ENCODE measurements around the gene DNAJC17. TPM values are rescaled to one million over a fixed set of nuclear protein-coding genes. Genes with fewer than 3 reads are reported as not detected.

DNAJC17 gene
- total and polyA plus RNA-seq, 2 of the 13 experiments (the other 11 are each of a cell fraction or from before 2014, with no cell fraction given), result 22.2 to 26.5 TPM

DNA sequence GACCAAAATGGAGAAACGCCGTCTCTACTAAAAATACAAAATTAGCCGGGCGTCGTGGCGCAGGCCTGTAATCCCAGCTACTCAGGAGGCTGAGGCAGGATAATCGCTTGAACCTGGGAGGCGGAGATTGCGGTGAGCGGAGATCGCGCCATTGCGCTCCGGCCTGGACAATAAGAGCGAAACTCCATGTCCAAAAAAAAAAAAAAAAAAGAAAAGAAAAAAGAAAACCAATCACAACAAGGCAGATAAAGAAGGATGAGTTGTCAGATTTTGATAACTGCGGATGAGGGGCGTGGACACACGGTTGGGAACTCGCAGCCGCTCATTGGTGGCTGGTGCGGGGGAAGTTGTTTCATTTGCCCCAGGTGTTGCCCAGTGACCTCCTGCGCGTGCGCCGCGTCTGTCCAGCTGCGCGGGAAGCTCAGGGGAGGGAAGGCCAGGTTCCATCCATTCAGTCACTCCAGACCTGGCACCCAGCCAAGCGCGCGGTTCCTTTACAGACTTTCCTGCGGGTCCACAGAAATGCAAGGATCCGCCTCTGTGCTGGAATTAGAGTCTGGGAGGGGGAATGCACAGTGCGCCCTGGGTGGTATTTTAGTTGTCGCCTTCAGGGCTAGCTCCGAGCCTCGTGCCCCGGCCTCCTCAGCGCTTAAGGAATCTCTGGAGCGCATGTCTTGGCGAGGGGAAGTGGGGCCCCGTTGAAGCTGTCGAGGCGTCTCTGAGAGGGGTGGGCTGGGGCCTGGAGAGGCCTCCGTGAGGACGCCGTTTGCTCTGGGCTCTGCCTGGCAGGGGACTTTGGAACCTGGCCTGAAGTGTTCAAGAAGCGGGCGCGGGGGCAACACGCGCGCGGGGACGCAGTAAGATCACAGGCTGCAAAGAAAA, 44.1 kb downstream of the DNAJC17 start (continued):
- peak; percentile 28; the same call in 1 of the 2 replicates for TF ChIP-seq ZNF616 (CRISPR knock-in tag; IDR thresholded peaks at IDR 0.05; ENCODE audit: low read depth)
- no peak for TF ChIP-seq USF2 (IDR thresholded peaks at IDR 0.05; ENCODE audit: low read depth, low read length)
- no peak for TF ChIP-seq USF2 (CRISPR knock-in tag; IDR thresholded peaks at IDR 0.05; ENCODE audit: borderline replicate concordance)
- TF ChIP-seq SIN3A (IDR thresholded peaks at IDR 0.05; ENCODE audit: borderline replicate concordance, low read depth, low read length), result no peak
- TF ChIP-seq TRIM24 (CRISPR knock-in tag; IDR thresholded peaks at IDR 0.05), result no peak
- TF ChIP-seq, protein P1, sequence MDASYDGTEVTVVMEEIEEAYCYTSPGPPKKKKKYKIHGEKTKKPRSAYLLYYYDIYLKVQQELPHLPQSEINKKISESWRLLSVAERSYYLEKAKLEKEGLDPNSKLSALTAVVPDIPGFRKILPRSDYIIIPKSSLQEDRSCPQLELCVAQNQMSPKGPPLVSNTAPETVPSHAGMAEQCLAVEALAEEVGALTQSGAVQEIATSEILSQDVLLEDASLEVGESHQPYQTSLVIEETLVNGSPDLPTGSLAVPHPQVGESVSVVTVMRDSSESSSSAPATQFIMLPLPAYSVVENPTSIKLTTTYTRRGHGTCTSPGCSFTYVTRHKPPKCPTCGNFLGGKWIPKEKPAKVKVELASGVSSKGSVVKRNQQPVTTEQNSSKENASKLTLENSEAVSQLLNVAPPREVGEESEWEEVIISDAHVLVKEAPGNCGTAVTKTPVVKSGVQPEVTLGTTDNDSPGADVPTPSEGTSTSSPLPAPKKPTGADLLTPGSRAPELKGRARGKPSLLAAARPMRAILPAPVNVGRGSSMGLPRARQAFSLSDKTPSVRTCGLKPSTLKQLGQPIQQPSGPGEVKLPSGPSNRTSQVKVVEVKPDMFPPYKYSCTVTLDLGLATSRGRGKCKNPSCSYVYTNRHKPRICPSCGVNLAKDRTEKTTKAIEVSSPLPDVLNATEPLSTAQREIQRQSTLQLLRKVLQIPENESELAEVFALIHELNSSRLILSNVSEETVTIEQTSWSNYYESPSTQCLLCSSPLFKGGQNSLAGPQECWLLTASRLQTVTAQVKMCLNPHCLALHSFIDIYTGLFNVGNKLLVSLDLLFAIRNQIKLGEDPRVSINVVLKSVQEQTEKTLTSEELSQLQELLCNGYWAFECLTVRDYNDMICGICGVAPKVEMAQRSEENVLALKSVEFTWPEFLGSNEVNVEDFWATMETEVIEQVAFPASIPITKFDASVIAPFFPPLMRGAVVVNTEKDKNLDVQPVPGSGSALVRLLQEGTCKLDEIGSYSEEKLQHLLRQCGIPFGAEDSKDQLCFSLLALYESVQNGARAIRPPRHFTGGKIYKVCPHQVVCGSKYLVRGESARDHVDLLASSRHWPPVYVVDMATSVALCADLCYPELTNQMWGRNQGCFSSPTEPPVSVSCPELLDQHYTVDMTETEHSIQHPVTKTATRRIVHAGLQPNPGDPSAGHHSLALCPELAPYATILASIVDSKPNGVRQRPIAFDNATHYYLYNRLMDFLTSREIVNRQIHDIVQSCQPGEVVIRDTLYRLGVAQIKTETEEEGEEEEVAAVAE (CRISPR knock-in tag; IDR thresholded peaks at IDR 0.05; ENCODE audit: borderline replicate concordance), result 0 out of 2 replicates have a peak, but pooled peaks have one; percentile 7
- TF ChIP-seq ONECUT2 (CRISPR knock-in tag; IDR thresholded peaks at IDR 0.05), result no peak
- TF ChIP-seq, protein P2, sequence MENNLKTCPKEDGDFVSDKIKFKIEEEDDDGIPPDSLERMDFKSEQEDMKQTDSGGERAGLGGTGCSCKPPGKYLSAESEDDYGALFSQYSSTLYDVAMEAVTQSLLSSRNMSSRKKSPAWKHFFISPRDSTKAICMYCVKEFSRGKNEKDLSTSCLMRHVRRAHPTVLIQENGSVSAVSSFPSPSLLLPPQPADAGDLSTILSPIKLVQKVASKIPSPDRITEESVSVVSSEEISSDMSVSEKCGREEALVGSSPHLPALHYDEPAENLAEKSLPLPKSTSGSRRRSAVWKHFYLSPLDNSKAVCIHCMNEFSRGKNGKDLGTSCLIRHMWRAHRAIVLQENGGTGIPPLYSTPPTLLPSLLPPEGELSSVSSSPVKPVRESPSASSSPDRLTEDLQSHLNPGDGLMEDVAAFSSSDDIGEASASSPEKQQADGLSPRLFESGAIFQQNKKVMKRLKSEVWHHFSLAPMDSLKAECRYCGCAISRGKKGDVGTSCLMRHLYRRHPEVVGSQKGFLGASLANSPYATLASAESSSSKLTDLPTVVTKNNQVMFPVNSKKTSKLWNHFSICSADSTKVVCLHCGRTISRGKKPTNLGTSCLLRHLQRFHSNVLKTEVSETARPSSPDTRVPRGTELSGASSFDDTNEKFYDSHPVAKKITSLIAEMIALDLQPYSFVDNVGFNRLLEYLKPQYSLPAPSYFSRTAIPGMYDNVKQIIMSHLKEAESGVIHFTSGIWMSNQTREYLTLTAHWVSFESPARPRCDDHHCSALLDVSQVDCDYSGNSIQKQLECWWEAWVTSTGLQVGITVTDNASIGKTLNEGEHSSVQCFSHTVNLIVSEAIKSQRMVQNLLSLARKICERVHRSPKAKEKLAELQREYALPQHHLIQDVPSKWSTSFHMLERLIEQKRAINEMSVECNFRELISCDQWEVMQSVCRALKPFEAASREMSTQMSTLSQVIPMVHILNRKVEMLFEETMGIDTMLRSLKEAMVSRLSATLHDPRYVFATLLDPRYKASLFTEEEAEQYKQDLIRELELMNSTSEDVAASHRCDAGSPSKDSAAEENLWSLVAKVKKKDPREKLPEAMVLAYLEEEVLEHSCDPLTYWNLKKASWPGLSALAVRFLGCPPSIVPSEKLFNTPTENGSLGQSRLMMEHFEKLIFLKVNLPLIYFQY (CRISPR knock-in tag; IDR thresholded peaks at IDR 0.05; ENCODE audit: borderline replicate concordance), result no peak; the same call in 1 of the 2 replicates
- peak; percentile 82 for TF ChIP-seq ARNT2 (CRISPR knock-in tag; IDR thresholded peaks at IDR 0.05; ENCODE audit: low read depth)
- TF ChIP-seq BATF2 (CRISPR knock-in tag; IDR thresholded peaks at IDR 0.05), result peak; percentile 90
- TF ChIP-seq NFYB (CRISPR knock-in tag; IDR thresholded peaks at IDR 0.05), result peak; percentile 75
- TF ChIP-seq NFE2 (CRISPR knock-in tag; IDR thresholded peaks at IDR 0.05), result no peak
- peak; percentile 50; the same call in 1 of the 2 replicates for TF ChIP-seq TIGD3 (CRISPR knock-in tag; IDR thresholded peaks at IDR 0.05; ENCODE audit: borderline replicate concordance)
- TF ChIP-seq ZFP41 (CRISPR knock-in tag; IDR thresholded peaks at IDR 0.05; ENCODE audit: borderline replicate concordance), result no peak; the same call in 1 of the 2 replicates
- TF ChIP-seq ARHGAP35 (CRISPR knock-in tag; IDR thresholded peaks at IDR 0.05; ENCODE audit: borderline replicate concordance), result no peak

Data from HepG2 (cell line).